ENCODE measurements around the gene HSD17B11. TPM values are rescaled to one million over a fixed set of nuclear protein-coding genes. Genes with fewer than 3 reads are reported as not detected.

The HSD17B11 gene
- total RNA-seq (10 to 100 TPM in 6 of 9 donors, 1 to 10 TPM in 3; 6.6 to 28.0 (median 13.4) TPM), polyA plus RNA-seq (10 to 100 TPM; 17.8 to 22.9 TPM)
- long read RNA-seq, donor 1, transcript HSD17B11-201 (7 exons, 1,885 nt): major isoform, 15 of 16 reads
- long read RNA-seq, donor 1, partial matches to known transcripts: 1 of 16 reads
- long read RNA-seq, donor 1, other reads (novel, unspliced or antisense): 0 of 16 reads
- long read RNA-seq, donor 2, transcript HSD17B11-201 (7 exons, 1,885 nt): major isoform, 37 of 40 reads
- long read RNA-seq, donor 2, partial matches to known transcripts: 0 of 40 reads
- long read RNA-seq, donor 2, other reads (novel, unspliced or antisense): 3 of 40 reads
- long read RNA-seq, donor 3, transcript HSD17B11-201 (7 exons, 1,885 nt): major isoform, 6 of 6 reads
- long read RNA-seq, donor 3, partial matches to known transcripts: 0 of 6 reads
- long read RNA-seq, donor 3, other reads (novel, unspliced or antisense): 0 of 6 reads

GRCh38 chr4:87390891-87391575 lies at the start of gene HSD17B11:
Gene HSD17B11 (minus strand): TSS chr4:87391188. CDS start chr4:87391070, 118 bp downstream.
- WGBS, 4 donors: 0 to 1% (median 0%) methylated on average over 31 to 32 of the region's 32 CpGs
- peaks cover 0 to 43% (median 11%) of the 10 kb centered on the region in 12 donors for H3K4me1 ChIP-seq
- no peaks in the 10 kb centered on the region for H3K36me3 ChIP-seq
- DNase-seq (peak; percentile 89 to 92 (median 91)), ATAC-seq (peak; percentile 98 to 100 (median 100))
- peaks cover 0 to 15% (median 0%) of the 10 kb centered on the region in 12 donors for H3K9me3 ChIP-seq
- peak within 1 kb of the TSS; percentile 55 to 82 (median 70) for H3K4me3 ChIP-seq
- H3K27ac ChIP-seq: peak within 1 kb of the TSS; percentile 73 to 94 (median 88)
- no peaks in the 10 kb centered on the region for H3K27me3 ChIP-seq
- TF ChIP-seq CTCF (IDR thresholded peaks at IDR 0.05): peak in 5 of 12 donors; percentile 10 to 41 (median 36)
- TF ChIP-seq POLR2A (IDR thresholded peaks at IDR 0.05): peak in 1 of 2 donors; percentile 89
- intact Hi-C loops (cut with DNase I): loop anchor here in 3 of 10 donors (1.0 to 5.0 kb wide), 3 partner anchors 31 to 36 kb away; partner anchors contain the start of gene NUDT9 (in 2 of the 3)

GRCh38 chr4:87433342-87433741 lies 42.4 kb upstream of the HSD17B11 start:
- TF ChIP-seq POLR2A (IDR thresholded peaks at IDR 0.05) (no peak), CTCF (IDR thresholded peaks at IDR 0.05) (no peak)
- Histone ChIP-seq H3K36me3 (peaks cover 0 to 32% (median 28%) of the 10 kb centered on the region in 9 donors), H3K27me3 (no peaks in the 10 kb centered on the region), H3K4me3 (no peak overlapping the region), H3K9me3 (no peaks in the 10 kb centered on the region), H3K4me1 (peaks cover 0 to 12% (median 0%) of the 10 kb centered on the region in 12 donors), H3K27ac (no peak overlapping the region)
- DNase-seq (no peak), ATAC-seq (no peak)
- 82 to 95% (median 89%) methylated on average over 2 of the region's 2 CpGs for WGBS, 4 donors
- intact Hi-C loops (cut with DNase I): no loop called here

- Histone ChIP-seq H3K27ac (no peak overlapping the region), H3K4me3 (no peak overlapping the region), H3K9me3 (no peaks in the 10 kb centered on the region), H3K27me3 (no peaks in the 10 kb centered on the region), H3K4me1 (peaks cover 0 to 15% (median 2%) of the 10 kb centered on the region in 12 donors), H3K36me3 (peaks cover 0 to 3% (median 0%) of the 10 kb centered on the region in 9 donors)
- TF ChIP-seq POLR2A (IDR thresholded peaks at IDR 0.05) (no peak), CTCF (IDR thresholded peaks at IDR 0.05) (no peak)
- WGBS, 4 donors: 88 to 93% (median 92%) methylated on average over 2 of the region's 2 CpGs
- DNase-seq: no peak
- intact Hi-C loops (cut with DNase I): no loop called here
- ATAC-seq: no peak
Measured at GRCh38 chr4:87430038-87430437, 39.0 kb upstream of the HSD17B11 start.

DNA sequence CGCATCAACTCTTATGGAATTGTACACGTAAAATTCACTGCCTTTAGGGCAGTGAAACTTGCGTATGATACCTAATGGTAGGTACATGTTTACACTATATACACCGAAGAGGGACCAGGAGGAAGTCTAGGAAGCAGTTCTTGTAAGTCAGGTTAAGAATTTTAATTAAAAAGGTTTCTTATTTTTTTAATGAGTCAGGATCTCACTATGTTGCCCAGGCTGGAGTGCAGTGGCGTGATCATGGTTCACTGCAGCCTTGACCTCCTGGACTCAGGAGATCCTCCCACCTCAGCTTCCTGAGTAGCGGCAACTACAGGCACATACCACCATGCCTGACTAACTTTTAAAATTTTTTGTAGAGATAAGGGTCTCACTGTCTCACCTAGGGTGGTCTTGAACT lies 38.0 kb upstream of the HSD17B11 start:
- WGBS, 4 donors: 89 to 96% (median 93%) methylated on average over 6 of the region's 6 CpGs
- ATAC-seq: no peak

More for the DNA sequence above, 38.0 kb upstream of the HSD17B11 start:
- no peak for TF ChIP-seq POLR2A (IDR thresholded peaks at IDR 0.05)
- TF ChIP-seq CTCF (IDR thresholded peaks at IDR 0.05): no peak
- no peak for DNase-seq
- H3K4me1 ChIP-seq: peaks cover 0 to 24% (median 11%) of the 10 kb centered on the region in 12 donors
- no peak overlapping the region for H3K27ac ChIP-seq
- H3K27me3 ChIP-seq: no peaks in the 10 kb centered on the region
- intact Hi-C loops (cut with DNase I): loop anchor here in 1 of 10 donors (5.0 kb wide), 1 partner anchor 37 kb away; the partner anchor contains the start of gene HSD17B11
- H3K9me3 ChIP-seq: no peaks in the 10 kb centered on the region
- H3K4me3 ChIP-seq: no peak overlapping the region
- H3K36me3 ChIP-seq: no peaks in the 10 kb centered on the region
